Vagina (tissue), 2 donors: ENCODE measurements around the gene ESPL1. TPM values are rescaled to one million over a fixed set of nuclear protein-coding genes. Genes with fewer than 3 reads are reported as not detected.

ENCODE experiments used
- DNase-seq, 2 donors: peaks; one replicate each; pipeline ENCODE4 v3.0.0-alpha.2; 2017; ENCODE audit errors: extremely low spot score in 2 of 2
- H3K27ac ChIP-seq: fragments of 200-600 bp; sonication (generic); one replicate; pipeline ENCODE4 v1.5.1; 2019
- H3K27me3 ChIP-seq: fragments of 200-600 bp; sonication (generic); one replicate; pipeline ENCODE4 v1.5.1; 2019
- H3K36me3 ChIP-seq, 2 donors: fragments of 200-600 bp; sonication (generic); one replicate each; pipeline ENCODE4 v1.5.1; 2017 to 2019
- H3K4me1 ChIP-seq: fragments of 200-600 bp; sonication (generic); one replicate; pipeline ENCODE4 v1.5.1; 2019
- H3K4me3 ChIP-seq, 2 donors: fragments of 200-600 bp; sonication (generic); 1 replicate in 1 of 2; 2 replicates in 1 of 2; pipeline ENCODE4 v1.5.1; 2016 to 2019
- H3K9me3 ChIP-seq: fragments of 200-600 bp; sonication (generic); one replicate; pipeline ENCODE4 v1.5.1; 2019
- CTCF ChIP-seq, 3 experiments: fragments of 450-650 bp in 2 of 3; fragments of 200-600 bp in 1 of 3; sonication (generic) in 1 of 3; IDR thresholded peaks; one replicate each; pipeline ENCODE4 v1.5.1; 2017 to 2019; ENCODE audit warnings: antibody characterized with exemption in 3 of 3, mild to moderate bottlenecking in 2 of 3, moderate library complexity in 2 of 3
- POLR2A ChIP-seq, 2 donors: fragments of 450-650 bp; IDR thresholded peaks; one replicate each; pipeline ENCODE4 v1.6.1; 2017; ENCODE audit warnings: antibody characterized with exemption in 2 of 2, mild to moderate bottlenecking in 2 of 2, moderate library complexity in 2 of 2
- POLR2AphosphoS5 ChIP-seq, 2 donors: sonication (generic); formaldehyde crosslinking; IDR thresholded peaks; one replicate each; pipeline ENCODE4 v1.9.0; 2017; ENCODE audit warnings: antibody characterized with exemption in 2 of 2, mild to moderate bottlenecking in 2 of 2, low read depth in 1 of 2; ENCODE audit not compliant: insufficient read depth in 1 of 2
- intact Hi-C: fragments of 100-400 bp; cut with DNase I; formaldehyde crosslinking; loops from one replicate; pipeline ENCODE4 v1.15.1; 2023
- total RNA-seq: library from RNA; depleted of rRNA; stranded (reverse); fragments of >200 nt; gene quantifications from one replicate; pipeline ENCODE4 v1.2.3, GENCODE V29; 2016

Gene ESPL1
- total RNA-seq, 1 donor from 2014 or later = 17.7 TPM

- no peak overlapping the region for H3K4me3 ChIP-seq
- intact Hi-C loops = no loop called here
- no peaks in the 10 kb centered on the region for H3K36me3 ChIP-seq
- DNase-seq = no peak
- H3K4me1 ChIP-seq = no peaks in the 10 kb centered on the region
- H3K27ac ChIP-seq = no peak overlapping the region
- H3K27me3 ChIP-seq = no peaks in the 10 kb centered on the region
- TF ChIP-seq POLR2AphosphoS5 (IDR thresholded peaks at IDR 0.05; ENCODE audit: insufficient read depth in 1 of 2, low read depth in 1 of 2) = no peak
- TF ChIP-seq CTCF (IDR thresholded peaks at IDR 0.05) = no peak
- TF ChIP-seq POLR2A (IDR thresholded peaks at IDR 0.05) = no peak
- H3K9me3 ChIP-seq = no peaks in the 10 kb centered on the region
These were observed 9.9 kb downstream of the ESPL1 start for GRCh38 chr12:53277981-53278380.

- TF ChIP-seq POLR2A (IDR thresholded peaks at IDR 0.05) (no peak), CTCF (IDR thresholded peaks at IDR 0.05) (no peak), POLR2AphosphoS5 (IDR thresholded peaks at IDR 0.05; ENCODE audit: insufficient read depth in 1 of 2, low read depth in 1 of 2) (no peak)
- H3K4me1 ChIP-seq = no peaks in the 10 kb centered on the region
- no peak overlapping the region for H3K27ac ChIP-seq
- no peak overlapping the region for H3K4me3 ChIP-seq
- intact Hi-C loops = no loop called here
- H3K36me3 ChIP-seq = no peaks in the 10 kb centered on the region
- no peaks in the 10 kb centered on the region for H3K9me3 ChIP-seq
- no peak for DNase-seq
- H3K27me3 ChIP-seq = no peaks in the 10 kb centered on the region
These were observed 11.3 kb downstream of the ESPL1 start for GRCh38 chr12:53279283-53279869.

- H3K36me3 ChIP-seq = no peaks in the 10 kb centered on the region
- H3K9me3 ChIP-seq = no peaks in the 10 kb centered on the region
- peak overlapping the region in 1 of 2 donors; percentile 6 for H3K4me3 ChIP-seq
- no peaks in the 10 kb centered on the region for H3K27me3 ChIP-seq
- TF ChIP-seq POLR2A (IDR thresholded peaks at IDR 0.05) = no peak
- TF ChIP-seq CTCF (IDR thresholded peaks at IDR 0.05) = no peak
- no peak for TF ChIP-seq POLR2AphosphoS5 (IDR thresholded peaks at IDR 0.05; ENCODE audit: insufficient read depth in 1 of 2, low read depth in 1 of 2)
- intact Hi-C loops = no loop called here
- DNase-seq = no peak
- no peak overlapping the region for H3K27ac ChIP-seq
- H3K4me1 ChIP-seq = no peaks in the 10 kb centered on the region
These were observed 11.9 kb downstream of the ESPL1 start for GRCh38 chr12:53279888-53280498.

GRCh38 chr12:53286448-53286847 lies 18.3 kb downstream of the ESPL1 start:
- H3K9me3 ChIP-seq = no peaks in the 10 kb centered on the region
- H3K27ac ChIP-seq = no peak overlapping the region
- no peaks in the 10 kb centered on the region for H3K36me3 ChIP-seq
- TF ChIP-seq POLR2A (IDR thresholded peaks at IDR 0.05) (no peak), POLR2AphosphoS5 (IDR thresholded peaks at IDR 0.05; ENCODE audit: insufficient read depth in 1 of 2, low read depth in 1 of 2) (no peak), CTCF (IDR thresholded peaks at IDR 0.05) (no peak)
- peaks cover 7% of the 10 kb centered on the region for H3K4me1 ChIP-seq
- intact Hi-C loops = loop anchor here (5.0 kb wide), 1 partner anchor 74 kb away; no protein-coding TSS in a partner anchor
- H3K27me3 ChIP-seq = no peaks in the 10 kb centered on the region
- H3K4me3 ChIP-seq = no peak overlapping the region
- no peak for DNase-seq

GRCh38 chr12:53287741-53288216 lies 19.7 kb downstream of the ESPL1 start:
- Histone ChIP-seq H3K27me3 (no peaks in the 10 kb centered on the region), H3K9me3 (no peaks in the 10 kb centered on the region), H3K4me1 (peaks cover 7% of the 10 kb centered on the region), H3K27ac (no peak overlapping the region), H3K36me3 (no peaks in the 10 kb centered on the region), H3K4me3 (no peak overlapping the region)
- no peak for DNase-seq
- intact Hi-C loops = loop anchor here (5.0 kb wide), 1 partner anchor 75 kb away; no protein-coding TSS in a partner anchor
- TF ChIP-seq POLR2AphosphoS5 (IDR thresholded peaks at IDR 0.05; ENCODE audit: insufficient read depth in 1 of 2, low read depth in 1 of 2) (no peak), CTCF (IDR thresholded peaks at IDR 0.05) (peak; percentile 67 to 78 (median 68))
